ENCODE measurements around the gene METTL15. TPM values are rescaled to one million over a fixed set of nuclear protein-coding genes. Genes with fewer than 3 reads are reported as not detected.
A peak's percentile ranks its signal among the peaks of the same experiment; 100 is the strongest.

The METTL15 gene
- 10.5 TPM for total RNA-seq
- long read RNA-seq, full-length matches to known transcripts: 7 of 36 reads
- long read RNA-seq, partial matches to known transcripts: 18 of 36 reads
- long read RNA-seq, other reads (novel, unspliced or antisense): 11 of 36 reads

GRCh38 chr11:28107750-28108618, at the start of gene METTL15, which contains the start of gene KIF18A:
Gene METTL15, plus strand, starts transcription at chr11:28108388. Its CDS starts 4,947 bp downstream, at chr11:28113335.
Gene KIF18A, minus strand, starts transcription at chr11:28108156. Its CDS starts 10,209 bp downstream, at chr11:28097947.
- no peak for TF ChIP-seq CTCF (IDR thresholded peaks at IDR 0.05; ENCODE audit: borderline replicate concordance)
- Histone ChIP-seq H3K4me1 (peaks cover 51% of the 10 kb centered on the region), H3K27me3 (ENCODE audit: low read depth) (no peaks in the 10 kb centered on the region), H3K36me3 (no peaks in the 10 kb centered on the region), H3K4me3 (peak within 1 kb of the TSS; percentile 65), H3K9me3 (replicated peaks) (no peaks in the 10 kb centered on the region), H3K27ac (replicated peaks) (peak within 1 kb of the TSS; percentile 76)
- DNase-seq: peak; percentile 100
- intact Hi-C loops (cut with micrococcal nuclease): no loop called here

GRCh38 chr11:28071305-28071704, 36.9 kb upstream of the METTL15 start:
- Histone ChIP-seq H3K36me3 (no peaks in the 10 kb centered on the region), H3K4me1 (no peaks in the 10 kb centered on the region), H3K27ac (replicated peaks) (no peak overlapping the region), H3K4me3 (no peak overlapping the region), H3K27me3 (ENCODE audit: low read depth) (no peaks in the 10 kb centered on the region), H3K9me3 (replicated peaks) (no peaks in the 10 kb centered on the region)
- intact Hi-C loops (cut with micrococcal nuclease): no loop called here
- TF ChIP-seq CTCF (IDR thresholded peaks at IDR 0.05; ENCODE audit: borderline replicate concordance): no peak
- no peak for DNase-seq

- no peak for DNase-seq
- Histone ChIP-seq H3K9me3 (replicated peaks) (no peaks in the 10 kb centered on the region), H3K4me3 (no peak overlapping the region), H3K27me3 (ENCODE audit: low read depth) (no peaks in the 10 kb centered on the region), H3K36me3 (no peaks in the 10 kb centered on the region), H3K4me1 (no peaks in the 10 kb centered on the region), H3K27ac (replicated peaks) (no peak overlapping the region)
- intact Hi-C loops (cut with micrococcal nuclease): no loop called here
- no peak for TF ChIP-seq CTCF (IDR thresholded peaks at IDR 0.05; ENCODE audit: borderline replicate concordance)
Observed at GRCh38 chr11:28072321-28072720, 35.9 kb upstream of the METTL15 start.

GRCh38 chr11:28077521-28077920, 30.7 kb upstream of the METTL15 start:
- intact Hi-C loops (cut with micrococcal nuclease): no loop called here
- H3K9me3 ChIP-seq (replicated peaks): no peaks in the 10 kb centered on the region
- no peaks in the 10 kb centered on the region for H3K27me3 ChIP-seq (ENCODE audit: low read depth)
- no peak for DNase-seq
- H3K36me3 ChIP-seq: no peaks in the 10 kb centered on the region
- no peak overlapping the region for H3K27ac ChIP-seq (replicated peaks)
- no peak for TF ChIP-seq CTCF (IDR thresholded peaks at IDR 0.05; ENCODE audit: borderline replicate concordance)
- H3K4me3 ChIP-seq: no peak overlapping the region
- H3K4me1 ChIP-seq: no peaks in the 10 kb centered on the region

- Histone ChIP-seq H3K27me3 (ENCODE audit: low read depth) (no peaks in the 10 kb centered on the region), H3K4me3 (no peak overlapping the region), H3K27ac (replicated peaks) (no peak overlapping the region), H3K4me1 (no peaks in the 10 kb centered on the region), H3K9me3 (replicated peaks) (no peaks in the 10 kb centered on the region), H3K36me3 (no peaks in the 10 kb centered on the region)
- intact Hi-C loops (cut with micrococcal nuclease): no loop called here
- no peak for DNase-seq
- TF ChIP-seq CTCF (IDR thresholded peaks at IDR 0.05; ENCODE audit: borderline replicate concordance): no peak
Observed at GRCh38 chr11:28083118-28083517, 25.1 kb upstream of the METTL15 start.

Data from left ventricle myocardium inferior (tissue), 1 donor.